HUES6 (cell line): ENCODE results near the gene HNRNPD.
"Not testable (repeated sequence)": the region's sequence is repeated elsewhere in the genome, so short reads cannot be mapped to it uniquely, and the experiment has no call there.

ENCODE experiments used
- H3K27ac ChIP-seq: 2 replicates; pipeline ENCODE4 v1.7.0; 2013; ENCODE audit warnings: low read depth, mild to moderate bottlenecking, low read length, inconsistent platforms
- H3K27me3 ChIP-seq: 2 replicates; pipeline ENCODE4 v1.6.1; 2013; ENCODE audit warnings: low read length; ENCODE audit not compliant: control insufficient read depth, insufficient read depth
- H3K36me3 ChIP-seq: 2 replicates; pipeline ENCODE4 v1.6.1; 2013; ENCODE audit warnings: low read length; ENCODE audit not compliant: control insufficient read depth, insufficient read depth
- H3K4me1 ChIP-seq: 2 replicates; pipeline ENCODE4 v1.6.1; 2013; ENCODE audit warnings: low read length; ENCODE audit not compliant: control insufficient read depth, insufficient read depth
- H3K4me3 ChIP-seq: 2 replicates; pipeline ENCODE4 v1.5.1; 2013; ENCODE audit warnings: low read depth, low read length
- H3K9ac ChIP-seq: one replicate; pipeline ENCODE4 v1.6.1; 2013; ENCODE audit warnings: mild to moderate bottlenecking, low read length
- H3K9me3 ChIP-seq: 2 replicates; pipeline ENCODE4 v1.6.1; 2013; ENCODE audit warnings: low read depth, low read length; ENCODE audit not compliant: control insufficient read depth, insufficient read depth

The HNRNPD gene, protein sequence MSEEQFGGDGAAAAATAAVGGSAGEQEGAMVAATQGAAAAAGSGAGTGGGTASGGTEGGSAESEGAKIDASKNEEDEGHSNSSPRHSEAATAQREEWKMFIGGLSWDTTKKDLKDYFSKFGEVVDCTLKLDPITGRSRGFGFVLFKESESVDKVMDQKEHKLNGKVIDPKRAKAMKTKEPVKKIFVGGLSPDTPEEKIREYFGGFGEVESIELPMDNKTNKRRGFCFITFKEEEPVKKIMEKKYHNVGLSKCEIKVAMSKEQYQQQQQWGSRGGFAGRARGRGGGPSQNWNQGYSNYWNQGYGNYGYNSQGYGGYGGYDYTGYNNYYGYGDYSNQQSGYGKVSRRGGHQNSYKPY

DNA sequence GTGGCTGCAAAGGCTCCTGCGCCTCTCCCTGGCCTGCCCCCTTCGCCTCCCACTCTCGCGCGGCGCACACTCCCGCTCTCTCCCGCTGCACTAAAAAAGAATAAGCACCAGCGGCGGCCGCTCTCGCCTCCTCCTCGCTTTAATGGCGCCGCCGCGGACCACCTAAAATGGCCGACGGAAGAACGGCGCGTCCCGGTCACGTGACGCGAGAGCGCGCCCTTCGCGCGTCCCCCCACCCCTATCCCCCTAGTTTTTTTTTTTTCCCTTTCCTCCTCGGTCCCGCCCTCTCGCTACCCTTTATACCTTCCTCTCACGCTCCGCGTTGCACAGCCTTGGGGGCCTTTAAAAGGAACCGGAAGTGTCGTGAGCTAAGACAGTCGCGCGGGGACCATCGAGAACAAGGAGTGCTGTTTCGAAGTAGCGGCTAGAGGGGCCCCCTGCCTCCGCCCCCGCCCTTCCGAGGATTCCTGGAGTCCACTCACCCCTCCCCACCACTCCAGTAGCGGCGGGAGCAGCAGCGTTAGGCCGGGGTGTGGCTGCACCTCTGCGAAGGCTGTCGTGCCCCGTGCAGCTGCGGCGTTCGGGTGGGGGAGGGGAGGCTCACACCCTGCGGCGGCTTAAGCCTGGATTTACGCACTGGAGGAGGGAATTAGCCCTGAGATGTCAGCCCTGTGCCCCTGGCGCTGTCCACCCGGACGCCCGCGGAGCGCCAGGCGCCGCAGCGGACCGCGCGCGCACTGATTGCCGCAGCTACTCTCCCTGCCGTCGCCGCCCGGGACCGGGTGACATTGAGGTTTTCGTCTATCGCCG, at the start of gene HNRNPD:
HNRNPD (minus strand) TSS at position 176 of the 810 bp plus-strand sequence. CDS start 313 bp downstream, outside the sequence.
- Histone ChIP-seq H3K27ac (peak within 1 kb of the TSS; percentile 100), H3K9ac (peak within 1 kb of the TSS; percentile 100), H3K36me3 (peaks cover 39% of the 10 kb centered on the region)

DNA sequence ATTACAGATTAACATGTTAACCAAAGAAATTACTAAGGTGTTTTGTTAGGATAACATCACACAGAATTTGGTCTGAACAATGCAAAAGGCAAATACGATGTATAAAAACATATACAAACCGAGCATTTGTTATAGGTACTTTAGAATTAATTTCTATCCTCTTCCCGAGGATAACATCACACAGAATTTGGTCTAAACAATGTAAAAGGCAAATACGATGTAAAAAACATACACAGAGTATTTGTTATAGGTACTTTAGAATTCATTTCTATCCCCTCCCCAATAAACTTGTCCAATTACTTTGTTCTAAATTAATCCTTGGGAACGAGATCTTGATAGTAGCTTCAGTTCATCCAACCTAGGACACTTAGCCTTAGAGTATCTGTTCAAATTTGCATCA, 48.8 kb upstream of the HNRNPD start:
- no peak overlapping the region for H3K4me3 ChIP-seq
- peaks cover 48% of the 10 kb centered on the region for H3K36me3 ChIP-seq
- no peaks in the 10 kb centered on the region for H3K27me3 ChIP-seq
- H3K4me1 ChIP-seq, result no peaks in the 10 kb centered on the region
- no peak overlapping the region for H3K27ac ChIP-seq
- no peak overlapping the region for H3K9ac ChIP-seq
- no peaks in the 10 kb centered on the region for H3K9me3 ChIP-seq

More for the DNA sequence above, at the start of gene HNRNPD:
- Histone ChIP-seq H3K4me1 (peaks cover 20% of the 10 kb centered on the region), H3K9me3 (no peaks in the 10 kb centered on the region), H3K27me3 (no peaks in the 10 kb centered on the region), H3K4me3 (peak within 1 kb of the TSS; percentile 99)

DNA sequence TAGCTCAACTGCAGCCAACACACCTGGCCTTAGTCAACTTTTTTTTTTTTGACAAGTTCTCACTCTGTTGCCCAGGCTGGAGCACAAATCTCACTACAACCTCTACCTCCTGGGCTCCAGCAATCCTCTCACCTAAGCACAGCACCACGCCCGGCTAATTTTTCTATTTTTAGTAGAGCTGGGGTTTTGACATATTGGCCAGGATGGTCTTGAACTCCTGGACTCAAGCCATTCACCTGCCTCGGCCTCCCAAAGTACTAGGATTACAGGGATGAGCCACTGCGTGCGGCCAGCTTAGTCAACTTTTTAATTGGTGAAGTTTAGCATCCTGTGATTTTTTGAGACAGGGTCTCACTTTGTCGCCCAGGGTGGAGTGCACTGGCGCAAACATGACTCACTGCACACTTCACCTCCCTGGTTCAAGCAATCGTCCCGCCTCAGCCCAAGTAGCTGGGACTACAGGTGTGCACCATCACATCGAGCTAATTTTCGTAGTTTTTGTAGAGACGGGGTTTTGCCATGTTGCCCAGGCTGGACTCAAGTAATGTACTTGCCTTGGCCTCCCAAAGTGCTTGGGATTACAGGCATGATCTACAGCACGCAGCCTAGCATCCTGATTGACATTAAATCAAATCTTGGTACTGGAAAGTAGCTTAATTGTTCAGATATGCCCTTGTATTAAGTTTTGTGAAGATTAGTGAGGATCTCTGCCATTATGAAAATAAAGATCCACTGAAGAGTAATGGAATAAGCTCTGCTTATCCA, 48.2 kb upstream of the HNRNPD start:
- Histone ChIP-seq H3K27me3 (no peaks in the 10 kb centered on the region), H3K9me3 (no peaks in the 10 kb centered on the region), H3K4me3 (no peak overlapping the region), H3K36me3 (peaks cover 42% of the 10 kb centered on the region), H3K9ac (no peak overlapping the region), H3K4me1 (no peaks in the 10 kb centered on the region), H3K27ac (no peak overlapping the region)

DNA sequence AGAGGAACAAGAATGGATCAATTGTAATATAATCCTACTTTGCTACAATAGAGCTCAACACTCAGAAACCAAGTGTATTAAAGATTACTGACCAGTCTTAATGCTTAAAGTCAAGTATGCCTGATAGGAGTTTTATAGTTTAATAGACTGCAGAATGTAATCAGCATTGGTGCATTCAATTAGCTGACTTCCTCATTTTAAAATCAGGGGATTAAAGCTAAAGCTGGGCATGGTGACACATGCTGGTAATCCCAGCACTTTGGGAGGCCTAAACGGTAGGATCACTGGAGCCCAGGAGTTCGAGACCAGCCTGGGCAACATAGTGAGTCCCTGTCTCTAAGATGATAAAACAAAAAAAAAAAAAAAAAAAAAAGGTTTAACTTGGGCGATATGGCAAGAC, 45.7 kb upstream of the HNRNPD start:
- H3K27ac ChIP-seq, result no peak overlapping the region
- H3K27me3 ChIP-seq, result no peaks in the 10 kb centered on the region
- H3K36me3 ChIP-seq, result peaks cover 16% of the 10 kb centered on the region
- 0 out of 2 replicates have a peak, but pooled peaks cover 5% of the 10 kb centered on the region for H3K9me3 ChIP-seq
- H3K4me3 ChIP-seq, result no peak overlapping the region
- no peak overlapping the region for H3K9ac ChIP-seq
- H3K4me1 ChIP-seq, result no peaks in the 10 kb centered on the region

DNA sequence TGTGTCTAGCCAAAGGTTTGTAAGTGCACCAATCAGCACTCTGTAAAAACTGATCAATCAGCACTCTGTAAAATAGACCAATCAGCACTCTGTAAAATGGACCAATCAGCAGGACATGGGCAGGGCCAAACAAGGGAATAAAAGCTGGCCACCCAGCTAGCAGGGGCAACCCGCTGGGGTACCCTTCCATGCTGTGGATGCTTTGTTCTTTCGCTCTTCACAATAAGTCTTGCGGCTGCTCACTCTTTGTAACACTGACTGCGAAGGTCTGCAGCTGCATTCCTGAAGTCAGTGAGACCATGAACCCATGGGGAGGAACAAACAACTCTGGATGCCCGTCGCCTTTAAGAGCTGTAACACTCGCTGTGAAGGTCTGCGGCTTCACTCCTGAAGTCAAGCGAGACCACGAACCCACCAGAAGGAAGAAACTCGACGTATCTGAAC, 42.2 kb upstream of the HNRNPD start:
- Histone ChIP-seq H3K36me3 (no peaks in the 10 kb centered on the region), H3K4me1 (no peaks in the 10 kb centered on the region), H3K27ac (no peak overlapping the region), H3K27me3 (no peaks in the 10 kb centered on the region), H3K4me3 (no peak overlapping the region), H3K9ac (no peak overlapping the region), H3K9me3 (0 out of 2 replicates have a peak, but pooled peaks cover 5% of the 10 kb centered on the region)

DNA sequence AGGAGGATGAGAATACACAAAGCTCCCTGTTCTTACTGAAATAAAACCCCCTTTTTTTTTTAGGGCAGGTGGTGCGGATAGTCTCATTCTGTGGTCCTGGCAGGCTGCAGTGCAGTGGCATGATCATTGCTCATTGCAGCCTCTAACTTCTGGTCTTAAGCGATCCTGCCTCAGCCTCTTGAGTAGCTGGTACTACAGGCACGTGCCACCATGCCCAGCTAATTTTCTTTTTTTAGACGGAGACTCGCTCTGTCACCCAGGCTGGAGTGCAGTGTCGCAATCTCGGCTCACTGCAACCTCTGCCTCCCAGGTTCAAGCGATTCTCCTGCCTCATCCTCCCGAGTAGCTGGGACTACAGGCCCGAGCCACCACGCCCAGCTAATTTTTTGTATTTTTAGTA, 41.3 kb upstream of the HNRNPD start:
- H3K4me3 ChIP-seq, H3K4me1 ChIP-seq, H3K27me3 ChIP-seq, H3K9me3 ChIP-seq, H3K36me3 ChIP-seq, H3K9ac ChIP-seq, H3K27ac ChIP-seq: not testable (repeated sequence)

DNA sequence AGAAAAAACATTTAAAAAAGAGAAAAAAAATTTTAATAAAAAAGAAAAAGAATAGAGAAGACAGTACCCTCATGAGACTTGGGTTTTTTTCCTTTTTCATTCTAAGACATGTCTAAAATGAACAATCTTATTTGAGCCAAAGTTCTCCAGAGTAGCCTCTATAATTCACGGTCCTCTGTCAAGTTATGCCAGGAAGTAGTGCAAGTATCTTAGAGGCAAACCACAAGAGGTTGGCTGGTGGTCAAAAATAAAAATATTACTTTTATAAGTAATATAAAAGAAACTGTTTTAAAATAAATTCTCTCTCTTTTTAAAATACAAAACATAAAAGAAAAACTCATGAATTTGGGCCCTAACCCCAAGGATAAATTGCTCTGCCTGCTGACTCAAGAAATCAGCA, 29.9 kb upstream of the HNRNPD start:
- no peaks in the 10 kb centered on the region for H3K4me1 ChIP-seq
- no peaks in the 10 kb centered on the region for H3K27me3 ChIP-seq
- H3K9ac ChIP-seq, result no peak overlapping the region
- no peak overlapping the region for H3K4me3 ChIP-seq
- no peak overlapping the region for H3K27ac ChIP-seq
- no peaks in the 10 kb centered on the region for H3K36me3 ChIP-seq
- no peaks in the 10 kb centered on the region for H3K9me3 ChIP-seq

DNA sequence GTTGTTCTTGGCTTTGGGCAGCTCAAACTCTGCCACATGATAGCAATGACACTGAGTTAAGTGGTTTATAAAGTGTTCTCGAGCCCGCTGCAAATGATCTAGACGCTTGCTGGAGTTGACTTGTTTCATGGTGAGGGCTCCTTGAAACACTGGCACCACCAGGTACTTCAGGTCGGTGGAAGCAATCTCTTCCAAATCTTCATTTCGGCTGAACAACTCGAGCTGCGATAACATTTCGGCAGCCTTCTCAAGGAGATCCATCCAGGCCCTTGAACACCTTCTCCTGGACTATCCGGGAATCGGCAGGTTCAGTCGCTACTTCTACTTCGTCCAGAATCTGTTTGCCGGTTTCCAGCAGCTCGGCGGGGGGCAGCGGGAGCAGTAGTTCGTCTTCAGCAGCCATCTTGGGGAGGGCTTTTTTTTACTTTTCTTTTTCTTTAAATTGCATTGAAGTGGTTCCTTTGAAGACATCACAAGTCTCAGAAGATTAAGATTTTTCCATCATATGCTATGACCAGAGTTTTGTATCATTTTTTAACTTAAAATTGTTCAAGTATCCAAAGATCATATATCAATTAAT, 28.5 kb upstream of the HNRNPD start:
- no peaks in the 10 kb centered on the region for H3K9me3 ChIP-seq
- H3K36me3 ChIP-seq, result no peaks in the 10 kb centered on the region
- H3K9ac ChIP-seq, result no peak overlapping the region
- H3K27me3 ChIP-seq, result no peaks in the 10 kb centered on the region
- no peak overlapping the region for H3K27ac ChIP-seq
- no peak overlapping the region for H3K4me3 ChIP-seq
- H3K4me1 ChIP-seq, result no peaks in the 10 kb centered on the region

DNA sequence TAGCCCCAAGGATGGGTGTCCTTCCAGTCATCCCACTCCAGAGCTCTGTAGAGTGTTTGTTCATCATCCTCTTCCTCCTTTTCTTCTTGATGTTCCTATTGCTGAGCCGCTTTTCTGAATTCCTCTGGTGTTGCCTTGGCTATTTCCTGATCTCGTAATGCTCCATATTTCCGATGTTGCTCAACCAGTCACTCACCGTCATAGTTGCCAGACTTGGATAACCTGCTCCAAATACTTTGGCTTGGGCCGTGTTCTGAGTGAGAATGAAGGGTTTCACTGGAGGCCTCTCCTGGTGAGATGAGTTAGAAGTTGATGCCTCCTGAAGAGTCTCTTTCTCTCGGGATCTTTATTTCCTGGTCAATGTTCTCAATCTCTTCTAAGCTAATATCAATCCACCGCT, 27.8 kb upstream of the HNRNPD start:
- Histone ChIP-seq H3K4me1 (no peaks in the 10 kb centered on the region), H3K9ac (no peak overlapping the region), H3K27ac (no peak overlapping the region), H3K4me3 (no peak overlapping the region), H3K36me3 (no peaks in the 10 kb centered on the region), H3K9me3 (no peaks in the 10 kb centered on the region), H3K27me3 (no peaks in the 10 kb centered on the region)

DNA sequence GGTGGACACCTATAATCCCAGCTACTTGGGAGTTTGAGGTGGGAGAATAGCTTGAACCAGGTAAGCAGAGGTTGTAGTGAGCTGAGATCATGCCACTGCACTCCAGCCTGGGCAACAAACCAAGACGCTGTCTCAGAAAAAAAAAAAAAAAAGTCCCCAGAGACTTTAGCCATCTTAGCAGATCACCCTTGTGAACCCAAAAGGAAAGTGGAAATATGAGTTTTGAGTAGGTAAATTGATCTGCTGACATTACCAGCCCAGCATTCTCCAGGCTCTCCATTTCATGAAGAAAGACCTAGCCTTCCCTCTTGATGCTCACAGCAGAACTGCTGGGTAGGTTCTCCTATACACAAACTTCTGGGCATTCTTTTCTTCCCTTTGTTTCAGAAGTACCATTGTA, 24.5 kb upstream of the HNRNPD start:
- no peaks in the 10 kb centered on the region for H3K4me1 ChIP-seq
- H3K9me3 ChIP-seq, result no peaks in the 10 kb centered on the region
- no peaks in the 10 kb centered on the region for H3K36me3 ChIP-seq
- no peak overlapping the region for H3K4me3 ChIP-seq
- H3K9ac ChIP-seq, result no peak overlapping the region
- H3K27ac ChIP-seq, result no peak overlapping the region
- no peaks in the 10 kb centered on the region for H3K27me3 ChIP-seq
